HK-2 (cell line): ENCODE measurements around the gene OSBPL1A.

Experiments used
- DNase-seq: peaks from one replicate; pipeline ENCODE4 v3.0.0-alpha.2; 2018; ENCODE audit not compliant: unreplicated experiment

The OSBPL1A gene

DNA sequence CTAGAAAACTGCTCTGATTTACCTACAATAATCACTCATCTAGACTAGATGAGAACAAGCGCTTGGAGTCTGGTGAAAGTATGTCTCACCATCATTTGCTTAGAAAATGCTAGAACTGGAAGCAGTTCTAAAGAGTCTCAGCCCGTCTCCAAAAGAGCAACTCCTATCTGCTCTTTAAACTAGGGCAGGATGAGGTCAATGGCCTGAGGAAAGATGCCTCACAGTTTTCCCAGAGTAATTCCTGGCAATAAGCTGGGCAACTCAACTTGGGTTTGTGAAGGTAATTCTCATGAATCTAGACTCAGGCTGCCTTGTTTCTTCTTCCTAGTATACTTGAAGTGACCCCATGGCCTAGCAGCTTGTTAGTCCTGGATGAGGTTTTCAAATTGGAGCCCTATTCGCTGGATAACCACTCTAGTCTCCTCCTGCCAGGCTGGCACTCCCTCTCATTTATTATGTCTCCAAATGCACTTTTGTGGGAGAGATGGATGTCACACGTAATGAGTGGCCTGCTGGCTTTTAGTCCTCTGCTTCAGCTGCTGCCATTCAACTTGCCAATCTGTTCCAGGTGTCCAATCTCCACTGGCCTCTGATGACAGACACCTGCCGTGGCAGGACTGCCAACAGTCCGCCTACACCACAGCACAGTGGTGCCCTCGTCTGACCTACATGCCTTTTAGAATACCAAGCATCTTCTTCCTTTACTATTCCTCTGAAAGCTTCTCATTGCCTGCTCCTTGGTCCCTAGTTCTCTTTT is 177.9 kb downstream of the OSBPL1A start:
- DNase-seq: no peak

DNA sequence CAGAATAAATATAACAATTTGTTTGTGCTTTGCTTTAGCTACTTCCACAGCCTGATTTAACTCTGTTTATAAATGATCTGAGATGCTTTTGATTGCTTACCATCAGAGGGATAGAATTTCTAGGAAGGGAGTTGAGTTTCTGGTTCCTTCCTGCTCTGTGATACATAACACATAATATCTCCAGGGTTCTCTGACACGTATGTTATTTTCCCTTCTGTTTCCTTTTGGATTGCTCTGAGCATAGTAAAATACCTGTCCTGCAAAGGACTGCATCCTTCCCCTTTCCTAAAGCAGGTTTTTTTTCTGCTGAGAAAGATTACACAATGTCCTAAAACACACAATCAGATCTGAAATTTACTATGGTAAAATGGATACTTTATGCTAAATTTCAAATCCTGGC is 182.7 kb downstream of the OSBPL1A start:
- DNase-seq: no peak

DNA sequence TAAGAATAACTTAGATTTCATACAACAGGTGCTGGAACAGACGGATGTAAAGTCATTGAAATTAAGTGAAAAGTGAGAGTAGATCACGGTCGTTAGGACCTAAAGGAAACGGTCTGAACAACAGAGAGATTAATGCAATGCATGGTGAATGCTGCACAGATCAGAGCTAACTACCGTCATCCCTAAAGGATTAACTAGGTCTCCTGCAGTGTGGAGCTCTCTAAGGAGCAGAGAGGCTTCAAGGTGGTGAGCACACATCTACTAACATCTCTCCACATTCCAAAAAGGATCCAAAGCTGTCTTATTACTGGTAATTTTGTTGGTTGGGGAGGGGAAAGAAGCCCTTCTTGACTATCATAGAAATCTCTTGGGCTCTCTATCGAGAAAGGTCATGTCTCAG is 183.5 kb downstream of the OSBPL1A start:
- DNase-seq: no peak

DNA sequence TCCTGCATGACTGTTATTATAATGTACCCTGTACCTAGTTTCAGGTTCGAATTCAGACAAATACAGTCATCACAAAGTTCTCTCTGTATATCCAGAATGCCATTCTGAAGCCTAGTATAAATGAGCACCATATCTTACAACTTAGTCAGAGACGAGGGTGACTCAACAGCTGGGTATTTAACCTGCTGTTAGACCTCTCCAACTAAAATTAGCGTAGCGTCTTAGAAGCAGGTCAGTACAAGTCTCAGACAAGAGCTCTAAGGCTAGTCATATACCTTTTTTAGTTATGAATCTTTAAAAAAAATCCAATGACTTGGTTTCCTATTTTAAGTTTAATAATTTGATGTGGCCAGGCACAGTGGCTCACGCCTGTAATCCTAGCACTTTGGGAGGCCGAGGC is 184.7 kb downstream of the OSBPL1A start:
- no peak for DNase-seq

DNA sequence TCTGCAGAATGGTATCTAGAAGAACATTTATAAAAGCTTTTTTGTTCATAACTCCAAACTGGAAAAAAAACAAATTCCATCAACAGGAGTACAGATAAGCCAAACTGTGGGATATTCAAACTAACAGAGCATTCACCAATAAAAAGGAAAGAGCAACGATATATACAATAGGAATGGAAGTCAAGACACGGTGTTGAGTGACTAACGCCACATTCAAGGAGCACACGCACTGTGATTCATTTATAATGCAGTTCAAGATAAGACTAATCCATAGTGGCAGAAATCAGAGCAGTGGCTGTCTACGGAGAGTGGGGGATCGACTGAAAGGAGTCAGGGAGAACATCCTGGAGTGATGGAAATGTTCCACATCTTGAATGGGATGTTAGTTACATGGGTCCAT is 188.1 kb downstream of the OSBPL1A start:
- DNase-seq: no peak

DNA sequence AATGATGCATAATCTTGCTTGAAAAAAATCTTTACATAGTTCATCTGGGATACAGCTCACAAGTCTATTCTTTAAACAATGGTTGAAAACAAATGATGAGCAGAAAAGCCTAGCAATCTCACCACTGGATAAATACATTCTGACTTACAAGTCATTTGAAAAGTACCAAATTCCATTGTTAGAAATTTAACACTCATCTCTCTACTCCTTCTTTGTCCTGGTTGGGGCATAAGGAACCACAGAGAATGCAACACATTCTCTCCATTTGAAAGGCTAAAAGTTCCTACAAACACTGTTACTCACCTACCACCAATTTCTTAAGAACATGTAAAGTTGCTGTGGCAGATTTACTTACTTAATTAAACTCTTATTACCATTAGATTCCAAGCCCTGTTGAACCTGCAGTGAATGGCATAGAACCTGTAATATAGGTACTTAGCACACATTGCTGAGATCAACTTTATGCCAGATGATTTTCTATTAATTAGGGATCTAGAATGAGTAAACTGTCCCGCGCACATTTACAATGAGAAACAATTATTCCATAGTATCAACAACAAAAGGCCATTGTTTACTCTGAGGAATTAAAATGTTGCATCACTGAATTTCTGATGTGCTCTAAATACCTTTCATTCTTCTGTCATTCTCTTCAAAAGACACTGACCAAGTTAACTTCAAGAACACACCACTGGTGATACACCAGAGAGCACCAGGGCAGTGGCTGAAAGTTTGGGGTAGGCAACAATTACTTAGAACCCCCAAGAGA is 189.2 kb downstream of the OSBPL1A start:
- DNase-seq: no peak

DNA sequence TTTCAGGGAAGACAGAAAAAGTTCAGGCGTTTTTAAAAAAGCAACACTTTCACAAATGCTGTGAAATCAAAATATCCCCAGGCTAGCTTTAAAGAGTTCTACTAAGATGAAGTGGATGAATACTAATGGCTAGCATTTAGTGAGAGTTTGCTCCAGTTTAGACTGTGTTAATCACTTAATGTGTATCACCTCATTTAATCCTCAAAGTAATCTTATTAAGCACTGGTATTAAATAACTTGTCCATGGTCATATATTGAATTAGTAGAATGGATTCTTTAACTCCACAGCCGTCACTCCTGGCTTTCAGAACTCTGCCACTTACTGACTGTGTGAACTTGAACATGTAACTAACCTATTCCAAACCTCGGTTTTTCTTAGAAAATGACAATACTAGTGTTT is 192.7 kb downstream of the OSBPL1A start:
- DNase-seq: no peak

DNA sequence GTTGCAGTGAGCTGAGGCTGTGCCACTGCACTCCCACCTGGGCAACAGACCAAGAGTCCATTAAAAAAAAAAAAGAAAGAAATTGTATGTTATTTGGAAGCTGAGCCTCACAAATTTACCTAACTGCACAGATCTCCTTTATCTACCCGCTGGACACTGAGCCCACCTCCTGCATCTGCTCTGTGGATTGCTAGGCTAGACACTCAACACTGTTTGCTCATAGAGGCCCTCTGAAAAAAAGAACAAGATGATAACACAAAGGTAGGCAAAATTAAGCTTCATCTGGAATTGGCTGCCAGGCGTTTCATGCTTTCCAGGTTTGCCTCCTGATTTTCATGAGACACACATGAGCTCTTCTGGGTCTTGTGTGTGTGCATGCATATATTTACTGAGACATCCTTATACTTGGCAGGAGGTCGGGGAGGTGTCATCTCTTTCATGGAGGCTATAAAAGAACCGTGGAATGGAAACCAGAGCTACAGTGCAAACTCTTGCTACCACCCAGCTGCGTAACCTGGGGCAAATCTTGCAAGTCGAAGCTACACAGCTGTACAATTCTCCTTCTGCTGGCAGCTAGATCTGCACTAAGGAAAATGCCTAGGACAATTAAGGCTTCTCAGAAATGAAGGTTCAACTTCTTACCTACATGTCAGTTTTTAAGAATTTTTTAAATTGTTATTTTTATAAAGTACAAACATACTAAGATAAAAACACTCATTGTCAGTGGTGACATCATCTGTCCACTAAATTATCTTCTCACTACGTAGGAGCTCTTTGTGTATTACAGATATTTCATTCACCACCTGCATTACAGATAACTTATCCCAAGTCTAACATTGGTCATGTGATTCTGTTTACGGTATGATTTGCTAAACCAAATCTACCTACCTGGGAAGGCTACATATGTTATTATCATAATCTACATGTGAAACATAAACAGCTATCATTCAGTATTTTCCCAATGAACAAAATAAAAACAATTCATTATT is 195.6 kb downstream of the OSBPL1A start:
- DNase-seq: no peak

DNA sequence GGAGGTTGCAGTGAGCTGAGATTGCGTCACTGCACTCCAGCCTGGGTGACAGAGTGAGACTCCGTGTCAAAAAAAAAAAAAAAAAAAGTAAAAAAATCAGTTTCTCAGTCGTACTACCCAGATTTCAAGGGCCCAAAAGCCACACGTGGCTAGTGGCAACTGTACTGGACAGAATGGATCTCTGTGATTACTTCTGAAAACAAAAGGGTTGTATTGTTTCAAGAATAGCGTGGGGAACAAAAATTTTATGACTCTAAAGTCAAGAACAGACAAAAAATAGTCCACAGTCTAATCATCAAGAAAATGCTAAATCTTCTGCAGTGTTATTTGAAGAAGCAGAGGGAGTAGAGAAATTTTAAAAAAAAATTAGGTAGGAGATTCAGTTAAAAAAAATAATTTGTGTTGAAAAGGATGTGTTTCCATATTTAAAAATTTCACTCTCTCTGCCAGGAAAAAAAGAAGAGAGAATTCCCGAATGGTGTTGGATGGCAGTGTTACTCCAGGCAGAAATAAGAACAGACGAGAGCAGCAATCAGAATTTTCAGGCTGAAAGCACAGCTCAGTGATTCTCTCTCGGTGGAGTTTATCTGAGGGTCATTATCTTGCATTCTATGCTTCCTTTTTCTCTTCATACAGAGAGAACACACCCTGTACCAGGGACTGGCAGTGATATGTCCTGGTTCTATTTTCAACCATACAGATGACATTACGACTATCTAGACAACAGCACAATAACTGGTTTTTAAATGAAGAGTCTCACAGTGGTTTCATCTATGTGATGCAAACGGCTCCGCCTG is 196.9 kb downstream of the OSBPL1A start:
- no peak for DNase-seq

DNA sequence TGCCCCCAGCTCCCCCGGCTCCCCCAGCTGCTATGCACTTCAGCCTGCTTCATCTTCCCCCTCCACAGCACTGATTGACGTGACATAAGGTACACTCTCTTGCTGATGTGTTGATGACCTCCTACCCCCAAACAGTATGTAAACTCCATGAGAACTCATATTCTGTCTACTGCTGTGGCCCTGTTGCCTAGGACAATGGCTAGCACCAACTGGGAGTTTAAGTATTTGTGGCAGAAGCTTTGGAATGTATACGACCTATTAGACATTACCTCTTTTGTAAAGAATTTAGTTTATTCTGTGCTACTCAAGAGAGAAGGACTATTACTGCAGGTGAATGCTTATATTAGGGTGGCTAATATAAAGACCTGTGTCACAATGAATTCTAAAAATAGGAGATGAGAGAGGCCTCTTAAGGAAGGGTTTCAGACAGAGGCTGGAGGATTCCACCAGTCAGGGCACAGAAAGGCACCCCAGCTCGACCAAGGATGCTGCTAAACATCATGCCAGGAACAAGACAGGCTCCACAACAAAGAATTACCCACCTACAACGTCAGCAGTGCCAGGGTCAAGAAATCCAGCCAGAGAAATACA is 198.2 kb downstream of the OSBPL1A start:
- DNase-seq: no peak

DNA sequence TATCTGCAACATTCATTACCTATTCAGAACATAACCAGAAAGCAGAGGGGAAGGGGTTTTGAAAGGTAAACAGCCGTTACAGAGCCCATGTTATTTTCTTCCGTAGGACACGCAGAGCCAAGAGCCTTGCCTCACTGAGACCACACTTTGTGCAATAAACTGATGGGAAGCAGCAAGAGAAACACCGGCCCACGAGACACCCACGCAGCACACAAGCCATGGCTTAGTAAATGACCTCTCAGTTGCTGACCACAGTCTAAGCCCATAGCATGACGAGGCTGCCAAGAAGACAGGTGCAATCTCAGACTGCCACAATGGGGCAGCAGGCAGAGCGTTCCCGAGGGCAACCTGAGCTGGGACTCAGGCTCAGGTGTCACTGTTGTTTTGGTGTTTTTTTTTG is 199.2 kb downstream of the OSBPL1A start:
- DNase-seq: no peak

DNA sequence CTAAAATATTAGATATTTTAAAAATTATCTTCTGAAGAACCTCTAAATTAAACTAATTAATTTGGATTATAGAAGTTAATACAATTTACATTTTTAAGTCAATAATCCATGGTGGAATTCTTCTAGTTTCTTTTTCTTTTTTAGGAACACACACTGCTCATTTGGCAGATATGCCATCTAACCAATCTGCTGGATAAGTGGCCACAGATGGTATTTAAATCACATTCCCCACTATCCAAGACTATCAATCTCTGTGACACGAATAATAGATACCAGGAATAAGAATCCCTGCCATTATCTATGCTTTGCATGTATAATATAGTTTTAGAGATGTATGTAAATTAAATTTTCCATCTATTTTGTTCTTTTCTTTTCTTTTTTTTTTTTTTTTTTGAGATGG is 200.2 kb downstream of the OSBPL1A start:
- DNase-seq: no peak

DNA sequence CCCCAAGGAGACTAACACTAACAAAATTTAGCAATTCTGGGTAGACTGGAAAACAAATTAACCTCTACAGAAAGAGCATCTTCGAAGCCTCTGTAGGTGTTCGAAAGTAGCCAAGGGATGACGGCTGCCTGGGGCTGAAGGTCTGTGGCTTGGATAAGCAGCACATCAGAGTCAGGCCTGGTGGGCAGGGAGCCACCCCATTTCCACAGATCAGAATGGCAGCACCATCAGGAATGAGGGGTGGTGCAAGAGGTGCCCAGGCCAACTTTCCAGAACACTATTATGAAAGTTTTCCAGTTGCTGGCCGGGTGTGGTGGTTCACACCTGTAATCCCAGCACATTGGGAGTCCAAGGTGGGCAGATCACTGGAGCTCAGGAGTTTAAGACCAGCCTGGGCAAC is 200.9 kb downstream of the OSBPL1A start:
- DNase-seq: no peak

DNA sequence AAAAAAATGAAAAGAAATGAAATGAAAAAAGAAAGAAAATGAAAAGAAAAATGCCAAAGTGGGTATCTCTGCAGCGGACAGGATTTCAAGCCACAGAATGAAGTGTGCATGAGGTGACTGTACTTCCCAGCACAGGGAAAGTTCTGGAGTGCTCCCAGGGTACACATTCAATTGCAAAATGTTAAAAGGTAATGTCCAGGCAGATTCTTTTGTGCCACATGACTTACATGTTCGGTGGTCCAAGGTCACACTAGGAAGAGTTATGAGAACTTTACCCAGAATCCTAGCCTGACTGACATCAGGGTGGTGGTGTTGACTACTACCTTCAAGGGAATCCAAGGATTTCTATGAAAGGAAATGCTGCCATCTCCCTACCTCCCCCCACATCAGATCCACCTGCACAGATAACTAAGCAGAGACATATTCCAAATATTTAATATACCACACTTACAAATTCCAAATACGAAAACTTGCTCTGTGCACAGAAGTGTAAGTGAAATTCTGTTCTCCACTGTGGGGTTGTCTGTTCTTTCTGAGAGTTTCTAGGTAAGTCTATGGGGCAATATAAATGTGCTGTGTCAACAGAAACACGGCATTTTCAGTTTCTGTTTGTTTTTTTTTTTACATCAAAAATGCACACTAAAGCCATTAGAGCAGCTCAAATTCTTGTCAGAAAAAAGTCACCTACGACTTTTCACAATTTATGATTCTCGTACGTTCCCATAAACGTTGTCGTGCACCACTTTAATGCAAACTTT is 202.1 kb downstream of the OSBPL1A start:
- no peak for DNase-seq

DNA sequence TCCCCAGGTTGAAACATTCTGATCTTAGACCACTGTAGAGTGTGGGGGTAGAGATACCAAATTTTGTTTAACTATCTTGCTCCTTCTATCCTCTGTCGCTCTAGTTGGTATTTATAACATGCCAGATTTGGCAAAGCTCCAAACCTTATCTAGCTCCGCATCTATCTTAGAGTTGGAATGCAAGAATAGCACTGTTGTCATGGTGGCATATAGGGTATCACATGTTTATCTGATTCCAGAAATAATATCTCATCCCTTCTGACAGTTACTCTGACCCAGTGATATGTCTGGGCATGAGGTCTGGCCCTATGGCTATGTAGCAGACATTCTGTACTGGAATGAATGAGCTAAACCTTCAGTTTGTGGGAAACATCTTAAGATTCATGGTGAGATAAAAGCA is 207.0 kb downstream of the OSBPL1A start:
- no peak for DNase-seq

DNA sequence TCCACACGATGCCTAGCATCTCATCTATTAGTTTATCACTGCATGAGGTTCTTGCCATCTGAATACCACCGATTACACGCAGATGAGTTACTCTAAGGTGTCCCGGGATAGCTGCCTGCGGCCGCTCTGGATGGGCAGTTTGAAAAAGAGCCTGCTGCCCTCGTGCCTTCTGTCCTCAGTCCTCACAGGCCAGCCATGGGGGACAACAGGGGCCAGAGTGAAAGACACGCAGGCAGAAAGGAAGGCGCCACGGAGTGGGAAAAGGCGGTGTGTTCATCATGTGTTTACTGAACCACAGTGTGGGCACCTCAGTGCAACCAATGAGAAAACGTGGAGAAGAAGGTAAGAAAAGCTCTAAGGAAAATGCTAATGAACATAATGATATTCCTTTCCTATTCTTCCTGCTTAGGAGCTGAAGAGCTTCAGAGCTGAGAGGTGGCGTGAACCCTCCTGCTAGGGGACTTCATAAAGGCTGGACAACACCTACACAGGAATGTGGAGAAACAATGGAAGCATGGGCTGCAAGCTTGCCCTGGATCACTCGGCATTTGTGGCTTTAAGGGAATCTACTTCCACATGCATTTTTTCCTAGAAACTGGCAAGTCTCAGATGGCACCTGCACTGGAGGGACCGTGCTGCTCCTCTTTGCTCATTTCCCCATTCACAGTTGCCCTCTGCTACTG is 207.8 kb downstream of the OSBPL1A start:
- no peak for DNase-seq

DNA sequence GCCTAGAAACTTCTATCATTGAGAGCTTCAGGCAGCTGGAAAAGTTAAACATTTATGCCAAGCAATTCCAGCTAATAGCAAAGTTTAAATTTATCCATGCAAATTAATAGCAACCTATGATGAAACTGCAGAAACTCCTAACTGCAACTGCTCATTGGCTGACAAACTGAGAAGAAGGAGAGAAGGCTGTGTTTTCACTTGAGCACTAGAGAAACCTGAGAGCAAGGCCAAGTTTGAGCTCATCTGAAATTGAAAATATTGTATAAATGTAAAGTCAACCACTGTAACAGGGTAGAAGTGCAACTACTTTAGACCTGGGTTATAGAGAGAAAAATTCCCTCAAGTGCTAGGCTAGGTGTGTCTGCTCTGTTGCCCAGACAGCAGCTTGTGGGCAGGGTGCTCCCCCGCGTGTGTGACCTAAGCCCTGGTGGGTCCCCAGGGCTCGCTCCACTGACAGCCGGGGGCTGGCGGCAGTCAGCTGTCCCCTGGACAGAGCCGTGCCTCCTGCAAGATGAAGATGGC is 208.6 kb downstream of the OSBPL1A start:
- DNase-seq: no peak

DNA sequence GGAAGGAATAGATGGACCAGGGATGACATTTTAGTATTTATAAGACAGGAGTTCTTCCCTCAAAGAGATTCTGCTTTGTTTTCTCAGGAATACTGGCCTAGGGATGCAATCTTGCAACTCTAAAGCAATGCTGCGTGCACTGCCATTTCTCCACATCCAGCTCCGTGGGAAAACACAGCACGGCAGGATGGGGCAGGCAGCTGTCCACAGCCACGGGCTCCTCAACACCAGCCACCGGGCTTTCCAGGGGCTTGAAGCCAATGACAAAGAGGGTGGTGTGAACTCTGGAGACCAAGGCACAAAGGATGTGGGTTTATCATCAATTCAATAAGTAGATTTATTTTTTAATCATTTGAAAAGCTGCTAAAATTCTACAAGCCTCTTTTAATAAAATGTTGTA is 209.5 kb downstream of the OSBPL1A start:
- no peak for DNase-seq

DNA sequence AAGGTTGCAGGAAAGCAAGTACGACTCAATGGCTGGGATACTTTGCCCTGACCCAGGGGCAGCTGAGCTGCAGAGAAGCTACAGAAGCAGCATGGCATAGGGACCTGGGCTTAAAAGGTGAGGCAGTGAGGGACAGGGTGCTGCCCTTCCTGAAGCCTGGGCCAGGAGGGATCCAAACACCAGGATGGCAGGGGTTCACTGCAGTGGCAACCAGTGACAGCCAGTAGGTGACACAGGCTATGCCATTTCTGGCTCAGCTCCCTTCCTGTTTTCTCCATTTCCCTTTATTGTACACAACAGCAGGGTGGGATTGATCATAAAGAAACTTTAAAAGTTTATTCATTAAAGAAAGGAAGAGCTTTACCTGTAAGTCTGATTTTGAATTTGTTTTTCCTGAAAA is 209.9 kb downstream of the OSBPL1A start:
- DNase-seq: no peak
